HG03108 (cell line): Measurements from ENCODE around the gene PTPRG.

Experiments
- ATAC-seq: cut with Tn5 transposase; IDR thresholded peaks from one replicate; pipeline ENCODE4 v1.9.1; 2021; ENCODE audit warnings: moderate library complexity; ENCODE audit not compliant: unreplicated experiment

PTPRG gene

DNA sequence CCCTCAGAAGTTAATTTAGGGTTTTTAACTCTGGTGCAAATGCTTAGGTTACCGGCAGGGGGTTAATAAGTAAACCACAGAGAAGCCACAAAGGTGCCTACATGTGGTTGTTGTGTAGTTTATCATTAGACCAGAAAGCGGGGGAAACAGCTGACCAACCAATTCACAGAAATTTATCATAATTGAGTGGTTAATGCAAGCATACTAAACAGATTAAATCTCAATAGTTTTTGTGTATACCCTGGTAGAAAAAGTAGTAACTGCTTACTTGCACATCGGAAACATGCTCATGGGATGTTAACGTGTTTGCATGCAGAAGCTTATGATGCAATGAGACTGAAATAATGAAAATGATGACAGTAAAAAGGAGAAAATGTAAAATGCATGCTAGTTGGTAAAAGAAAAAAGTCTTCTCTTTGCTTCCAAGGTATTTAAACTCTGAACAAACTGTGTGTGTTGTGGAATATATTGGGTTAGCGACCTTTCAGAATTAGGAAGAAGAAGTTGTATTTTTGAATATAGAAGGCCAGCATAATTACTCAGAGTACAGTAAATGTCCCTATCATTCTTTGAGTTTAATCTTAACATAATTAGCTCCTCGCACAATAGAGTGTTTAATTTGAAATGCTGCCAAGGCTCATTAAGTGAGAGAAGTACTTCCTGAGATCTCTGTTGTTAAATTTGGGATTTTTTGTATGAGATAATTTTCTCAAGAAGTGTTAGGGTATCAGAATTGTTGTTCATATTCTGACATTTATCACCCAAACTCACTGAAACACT is 316.2 kb downstream of the PTPRG start:
- ATAC-seq: peak; percentile 97

DNA sequence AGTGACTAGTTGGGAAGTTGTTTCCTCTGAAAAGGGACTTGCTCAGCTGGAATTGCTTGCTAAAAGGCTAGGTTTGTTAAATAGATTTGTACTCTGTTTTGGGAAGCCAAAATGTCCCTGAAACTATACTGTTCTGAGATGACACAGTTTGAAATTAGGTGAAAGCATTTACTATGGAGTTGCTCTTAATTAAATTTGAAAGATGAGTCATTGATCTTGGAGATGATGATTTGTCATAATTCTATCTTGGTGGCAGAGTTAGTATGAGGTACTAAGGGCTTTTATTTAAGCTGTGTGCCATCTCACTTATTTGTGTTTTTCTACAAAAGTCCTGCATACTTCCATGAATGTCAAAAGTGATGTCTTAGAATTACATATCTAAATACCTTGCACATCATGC is 320.9 kb downstream of the PTPRG start:
- no peak for ATAC-seq

DNA sequence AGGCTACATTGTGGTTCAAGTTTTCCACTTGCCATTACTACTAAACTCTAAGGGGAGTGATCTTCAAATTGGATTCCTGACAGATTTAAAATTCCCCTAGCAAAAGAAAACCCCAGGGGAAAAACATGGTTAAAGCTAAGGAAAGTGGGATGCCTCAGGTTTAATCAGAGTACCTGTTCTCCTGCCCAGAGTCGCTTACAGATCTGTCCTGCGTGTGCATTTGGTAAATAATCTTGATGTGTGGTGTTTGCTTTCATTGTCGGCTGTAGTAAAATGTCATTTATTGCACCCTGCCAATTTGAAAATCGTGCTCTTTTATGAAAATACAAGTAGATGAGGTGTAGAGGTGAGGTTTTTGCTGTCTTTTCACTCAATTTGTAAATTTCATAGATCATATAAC is 323.4 kb downstream of the PTPRG start:
- no peak for ATAC-seq

DNA sequence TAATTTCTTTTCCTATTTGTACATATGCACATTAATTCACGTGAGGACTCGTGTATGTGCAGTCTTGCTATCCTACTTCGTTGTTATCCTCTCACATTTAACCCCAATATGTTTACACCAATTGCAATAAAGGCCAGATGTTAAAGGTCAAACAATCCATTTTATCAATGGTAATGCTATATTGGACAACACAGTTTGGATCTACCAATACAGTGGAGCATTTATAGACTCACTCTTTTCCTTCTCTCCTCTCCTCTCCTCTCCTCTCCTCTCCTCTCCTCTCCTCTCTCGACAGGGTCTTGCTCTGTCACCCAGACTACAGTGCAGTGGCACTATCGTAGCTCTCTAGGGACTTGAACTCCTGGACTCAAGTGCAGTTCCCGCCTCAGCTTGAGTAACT is 324.0 kb downstream of the PTPRG start:
- no peak for ATAC-seq

DNA sequence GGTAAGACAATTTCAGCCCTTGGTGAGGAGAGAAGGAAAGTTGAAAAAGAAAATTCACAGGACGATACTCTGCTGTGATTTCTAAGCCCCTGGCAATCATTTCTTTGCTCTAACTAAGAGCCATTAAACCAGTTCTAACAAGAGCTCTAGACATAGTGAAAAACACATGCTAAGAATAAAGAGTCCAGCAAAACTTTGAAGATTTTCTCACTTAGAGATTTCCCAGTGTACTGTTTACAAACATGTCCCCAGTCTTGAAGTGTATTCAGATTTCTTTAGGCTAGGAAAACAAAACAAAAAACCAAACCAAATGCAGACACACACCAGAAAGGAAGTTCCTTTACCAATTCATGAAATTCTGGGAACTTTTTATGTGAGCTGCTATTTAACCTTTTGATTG is 325.8 kb downstream of the PTPRG start:
- ATAC-seq: no peak

DNA sequence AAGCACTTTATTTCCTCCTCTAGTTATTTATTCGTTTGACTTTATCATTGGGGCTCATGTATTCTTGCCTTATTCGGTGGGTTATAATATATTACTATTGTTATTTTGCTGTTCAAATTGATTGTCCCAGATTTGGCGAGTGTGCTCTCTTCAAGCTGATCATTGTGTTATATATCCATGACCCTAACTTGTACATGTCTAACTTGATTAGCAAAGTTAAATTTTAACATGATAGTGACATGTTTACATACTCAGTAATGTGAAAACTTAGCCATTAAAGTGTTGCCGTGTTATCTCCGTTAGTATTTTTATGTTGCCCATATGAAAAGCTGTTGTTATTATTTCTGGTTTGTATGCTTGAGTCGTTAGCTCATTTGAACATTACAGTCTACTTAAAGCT is 327.9 kb downstream of the PTPRG start:
- no peak for ATAC-seq

DNA sequence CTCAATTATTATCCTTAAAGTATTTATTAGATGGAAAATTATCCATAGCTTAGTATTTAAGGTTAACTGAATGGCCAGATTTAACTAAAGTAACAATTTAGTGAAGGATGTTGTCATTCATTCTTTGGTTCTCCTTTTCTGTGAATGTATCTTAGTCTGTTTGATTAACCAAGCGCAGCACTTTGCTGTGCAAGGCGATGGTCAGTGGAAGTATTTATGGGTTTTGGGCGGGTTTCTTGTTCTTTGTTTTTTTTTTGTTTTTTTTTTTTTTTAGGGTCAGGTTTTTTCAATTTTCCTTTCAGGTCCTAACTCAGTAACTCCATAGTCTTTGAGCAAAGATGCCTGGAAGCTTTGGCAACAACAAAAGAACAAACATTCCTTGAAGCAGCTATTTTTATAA is 328.8 kb downstream of the PTPRG start:
- ATAC-seq: no peak

DNA sequence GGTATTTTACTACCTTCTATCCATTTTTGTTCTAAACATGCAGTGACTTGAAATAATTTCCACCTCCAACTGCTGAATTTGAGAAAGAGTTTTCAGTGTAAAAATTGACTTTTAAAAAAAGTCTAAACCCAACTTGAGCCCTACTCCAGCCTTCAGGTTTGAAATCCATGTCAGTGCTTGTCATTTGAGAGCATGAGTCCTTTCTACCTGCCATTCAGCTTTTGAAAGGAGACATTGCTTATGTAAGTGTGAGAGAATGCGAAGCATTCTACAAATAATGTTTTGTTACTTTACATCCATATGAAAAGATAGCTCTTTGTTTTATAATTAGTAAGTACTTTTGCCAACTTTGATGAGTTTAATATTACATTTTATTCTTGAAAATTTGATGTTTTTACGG is 329.2 kb downstream of the PTPRG start:
- no peak for ATAC-seq

DNA sequence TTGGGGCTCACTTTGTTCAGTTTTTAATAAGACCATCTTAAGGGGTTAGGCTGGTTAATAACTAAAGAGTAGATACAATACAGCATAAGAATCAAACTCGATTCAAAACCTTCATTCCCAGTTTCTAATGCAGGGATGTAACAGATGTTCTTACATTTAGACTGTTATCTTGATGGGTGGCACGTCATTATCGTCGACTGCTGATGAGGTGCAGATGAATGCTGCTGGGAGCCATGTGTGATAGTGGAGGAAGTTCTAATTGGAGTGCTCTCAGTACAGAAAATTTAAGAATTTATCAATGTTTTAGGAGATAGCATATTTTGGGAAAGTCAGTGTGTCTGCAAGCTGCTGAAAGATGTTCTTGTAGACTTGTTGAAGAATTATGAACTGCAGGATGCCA is 331.5 kb downstream of the PTPRG start:
- ATAC-seq: no peak

DNA sequence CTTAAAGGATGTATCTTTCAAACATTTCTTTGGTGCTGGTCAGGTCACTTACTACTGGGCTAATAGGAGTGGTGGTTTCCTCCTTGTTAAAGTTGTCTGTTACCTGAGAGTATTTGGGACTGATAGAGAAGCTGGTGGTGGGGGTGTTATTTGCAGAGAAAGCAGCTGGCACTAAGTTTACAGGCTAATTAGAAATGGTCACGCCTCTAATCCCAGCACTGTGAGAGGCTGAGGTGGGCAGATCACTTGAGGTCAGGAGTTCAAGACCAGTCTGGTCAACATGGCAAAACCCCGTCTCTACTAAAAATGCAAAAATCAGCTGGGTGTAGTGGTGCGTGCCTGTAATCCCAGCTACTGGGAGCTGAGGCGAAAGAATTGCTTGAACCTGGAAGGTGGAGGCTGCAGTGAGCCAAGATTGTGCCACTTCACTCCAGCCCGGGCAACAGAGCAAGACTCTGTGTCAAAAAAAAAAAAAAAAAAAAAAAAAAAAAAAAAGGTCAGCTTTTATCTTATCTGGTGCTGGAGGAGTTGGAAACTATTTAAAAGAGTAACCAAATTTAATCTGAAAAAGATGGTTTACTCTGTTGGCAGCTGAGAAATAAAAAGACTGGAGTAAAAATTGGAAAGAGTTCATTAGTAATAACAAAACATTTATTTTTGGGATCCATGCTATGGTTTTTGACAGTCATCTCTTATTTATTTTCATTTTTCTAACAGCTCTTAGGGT is 332.6 kb downstream of the PTPRG start:
- no peak for ATAC-seq

DNA sequence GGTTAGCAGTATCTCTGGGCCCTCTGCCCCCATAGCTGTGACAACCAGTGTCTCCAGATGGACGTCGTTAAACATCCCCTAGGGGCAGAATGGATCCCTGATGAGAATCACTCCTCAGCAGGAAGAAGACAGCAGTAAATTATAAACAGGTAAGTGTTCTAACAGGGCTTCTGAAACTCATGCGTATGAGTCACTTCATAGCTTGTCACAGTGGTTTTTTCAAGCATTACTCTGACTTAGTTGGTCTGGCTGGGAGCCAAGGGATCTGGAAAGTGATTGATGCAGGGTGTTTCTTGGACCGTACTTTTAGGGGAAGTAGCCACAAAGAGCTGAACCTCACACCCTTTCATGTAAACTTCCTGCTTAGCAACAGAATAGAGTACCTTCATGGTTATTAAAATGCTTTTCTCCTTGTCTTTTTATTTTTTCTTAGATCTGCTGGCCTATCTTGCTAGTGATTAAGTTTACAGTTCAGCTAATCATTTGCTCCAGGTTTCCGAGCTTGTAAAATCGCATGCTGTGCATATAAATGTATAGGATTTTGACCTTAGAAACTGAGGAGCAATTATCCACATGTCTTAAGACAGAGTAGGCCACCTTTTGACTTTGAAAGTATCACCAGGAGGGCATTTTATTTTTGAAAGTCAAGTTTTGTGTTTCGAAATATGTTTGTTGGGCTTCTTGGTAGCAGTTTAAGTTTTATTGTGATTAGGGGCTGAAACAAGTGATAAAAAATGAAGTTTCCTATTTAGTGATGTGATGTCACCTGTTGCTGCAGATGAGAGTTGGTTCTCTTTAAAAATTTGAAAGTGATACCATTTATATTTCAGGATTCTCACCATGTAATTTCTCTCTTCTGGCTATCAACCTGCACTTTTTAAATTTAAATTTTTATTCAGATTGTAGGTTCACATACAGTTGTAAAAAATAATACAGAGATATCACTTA is 333.9 kb downstream of the PTPRG start:
- peak; percentile 98 for ATAC-seq

DNA sequence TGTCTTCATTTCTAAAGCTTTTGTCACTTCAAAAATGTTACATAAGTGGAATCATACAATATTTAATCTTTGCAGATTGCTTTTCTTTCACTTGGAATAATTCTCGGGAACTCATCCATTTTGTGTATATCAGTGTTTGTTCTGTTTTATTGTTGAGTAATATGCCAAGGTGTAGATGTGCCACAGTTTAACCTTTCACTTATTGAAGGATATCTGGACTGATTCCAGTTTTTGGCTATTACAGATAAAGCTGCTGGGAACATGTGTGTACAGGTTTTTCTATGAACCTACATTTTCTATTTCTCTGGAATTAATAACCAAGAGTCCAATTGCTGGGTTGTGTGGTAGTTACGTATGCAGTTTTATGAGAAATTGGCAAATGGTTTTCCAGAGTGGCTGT is 334.9 kb downstream of the PTPRG start:
- ATAC-seq: no peak

DNA sequence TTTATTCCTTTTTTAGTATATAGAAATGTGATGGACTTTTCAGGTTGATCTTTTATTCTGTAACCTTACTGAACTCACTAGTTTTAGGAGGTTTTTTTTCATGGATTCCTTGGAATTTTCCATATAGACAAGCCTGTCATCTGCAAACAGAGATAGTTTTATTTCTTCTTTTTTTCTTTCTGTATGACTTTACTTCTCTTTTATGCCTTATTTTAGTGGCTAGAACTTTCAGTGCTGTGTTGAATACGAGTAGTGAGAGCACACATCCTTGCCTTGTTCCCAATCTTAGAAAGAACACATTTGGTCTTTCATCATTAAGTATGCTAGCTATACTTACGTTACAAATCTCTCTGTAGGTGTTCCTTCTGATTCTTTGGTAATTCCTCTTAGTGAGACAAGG is 336.5 kb downstream of the PTPRG start:
- no peak for ATAC-seq

DNA sequence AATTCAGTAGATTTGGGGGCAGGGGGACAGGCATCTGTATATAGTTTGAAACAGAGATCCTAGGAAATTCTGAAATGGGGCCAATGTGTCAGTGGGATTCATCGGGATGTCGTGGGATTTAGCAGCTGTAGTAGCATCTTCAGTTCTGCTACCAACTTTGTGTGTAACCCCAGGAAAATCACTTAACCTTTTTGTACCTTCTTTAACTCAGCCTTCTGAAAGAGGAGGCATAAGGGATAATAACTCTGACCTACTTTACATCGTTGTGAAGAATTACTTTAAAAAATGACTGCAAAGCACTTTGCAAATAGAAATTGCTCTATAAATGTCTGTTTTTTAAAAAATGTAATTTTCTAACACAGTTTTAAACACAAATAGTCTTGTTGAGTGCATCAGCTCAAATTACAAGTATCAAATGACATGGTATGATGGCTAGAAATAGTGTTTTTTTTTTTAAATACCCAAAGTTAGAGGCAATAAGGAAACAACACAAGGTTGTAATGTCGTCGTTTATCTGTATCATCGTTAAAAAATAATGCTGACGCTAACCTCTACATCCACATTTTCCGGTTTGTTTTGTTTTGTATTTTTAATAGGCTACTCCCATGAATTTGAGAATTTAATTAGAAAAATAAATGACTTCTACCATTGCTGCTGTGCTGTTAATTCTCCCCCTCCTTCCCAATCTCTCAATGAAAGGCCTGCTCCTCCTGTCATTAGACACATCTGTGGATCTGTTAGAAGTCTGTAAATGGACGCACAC is 338.5 kb downstream of the PTPRG start:
- ATAC-seq: no peak

DNA sequence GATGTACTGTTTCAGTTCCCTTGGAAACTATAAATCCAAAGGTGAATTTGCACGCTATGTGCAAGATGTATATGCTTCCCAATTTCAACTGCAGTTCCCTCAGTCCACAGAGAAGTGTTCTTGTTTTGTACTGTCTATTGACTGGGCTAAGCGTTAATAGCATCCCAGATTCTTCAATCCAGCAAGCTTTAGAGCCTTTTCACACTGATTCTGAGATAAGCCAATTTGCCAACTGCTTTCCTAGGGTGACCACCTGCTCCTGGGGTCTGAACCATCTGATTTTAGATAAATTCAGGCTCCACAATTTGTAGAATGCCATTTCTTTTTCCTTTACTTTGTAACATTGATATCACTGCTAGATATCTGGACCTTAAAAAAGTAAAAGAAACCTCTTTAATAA is 340.1 kb downstream of the PTPRG start:
- ATAC-seq: no peak

DNA sequence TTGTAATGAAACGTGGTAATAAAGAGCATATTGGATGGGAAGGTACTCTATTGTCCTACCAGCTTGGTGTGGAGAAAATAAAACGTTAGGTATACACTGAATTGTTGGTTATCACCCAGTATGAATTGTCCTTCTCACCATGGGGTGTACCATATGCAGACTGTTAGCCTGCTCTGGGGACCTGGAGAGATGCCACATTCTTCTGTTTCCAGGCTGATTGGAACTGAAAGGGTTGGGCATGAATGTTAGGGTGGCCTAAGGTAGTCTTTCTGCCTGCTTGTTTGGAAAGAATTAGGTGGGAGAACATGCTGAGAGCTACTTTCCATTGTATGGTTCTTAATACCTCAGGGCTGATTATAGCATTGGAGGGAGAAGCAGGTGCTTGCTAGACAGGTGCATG is 340.6 kb downstream of the PTPRG start:
- no peak for ATAC-seq

DNA sequence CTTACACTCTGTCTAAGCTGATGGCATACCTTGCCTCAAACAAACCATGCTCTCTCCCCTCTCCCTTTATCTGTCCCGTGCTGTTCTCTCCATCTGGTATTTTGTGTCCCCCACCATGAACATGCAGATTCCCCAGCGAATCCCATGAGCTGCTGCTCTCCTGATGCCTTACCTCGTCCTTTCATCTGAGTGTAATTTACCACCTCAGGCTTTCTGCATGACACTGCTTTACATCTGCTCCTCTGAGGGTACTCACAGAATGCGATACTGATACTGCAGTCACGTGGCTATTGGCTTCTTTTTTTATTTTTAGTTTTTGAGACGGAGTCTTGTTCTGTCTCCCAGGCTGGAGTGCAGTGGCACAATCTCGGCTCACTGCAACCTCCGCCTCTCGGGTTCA is 341.7 kb downstream of the PTPRG start:
- no peak for ATAC-seq

DNA sequence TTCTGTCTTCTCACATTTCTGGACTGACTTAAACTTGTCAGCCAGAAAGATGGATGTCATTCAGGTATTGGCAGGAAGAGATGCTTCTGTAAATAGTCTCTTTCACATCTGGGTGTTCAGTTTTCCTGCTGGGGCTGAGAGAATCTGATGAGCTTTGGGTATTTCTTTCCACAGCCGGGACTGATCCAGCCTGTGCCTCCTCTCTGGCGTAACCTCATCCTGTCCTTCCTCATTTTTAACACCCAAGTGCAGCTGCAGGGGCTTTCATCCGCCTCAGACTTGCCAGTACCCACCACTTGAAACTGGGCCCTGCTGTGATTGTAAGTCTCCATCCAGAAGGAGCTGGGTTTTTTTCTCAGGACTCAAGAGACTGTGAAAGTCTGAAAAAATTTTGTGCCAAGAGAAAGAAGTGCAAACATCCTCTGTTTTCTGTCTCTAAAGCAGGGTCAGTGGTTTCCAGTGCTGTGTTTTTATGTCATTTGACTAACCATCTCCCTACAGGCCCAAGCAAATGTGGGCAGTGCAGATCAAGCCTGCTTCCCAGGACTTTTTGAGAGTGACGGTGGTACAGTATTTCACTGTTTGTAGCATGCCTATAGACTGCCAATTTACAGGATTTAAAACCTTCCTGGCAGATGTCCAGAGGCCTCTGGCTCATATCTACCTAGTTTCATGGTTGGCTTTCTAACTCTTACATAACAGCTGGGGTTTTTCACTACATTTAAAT is 342.7 kb downstream of the PTPRG start:
- no peak for ATAC-seq

DNA sequence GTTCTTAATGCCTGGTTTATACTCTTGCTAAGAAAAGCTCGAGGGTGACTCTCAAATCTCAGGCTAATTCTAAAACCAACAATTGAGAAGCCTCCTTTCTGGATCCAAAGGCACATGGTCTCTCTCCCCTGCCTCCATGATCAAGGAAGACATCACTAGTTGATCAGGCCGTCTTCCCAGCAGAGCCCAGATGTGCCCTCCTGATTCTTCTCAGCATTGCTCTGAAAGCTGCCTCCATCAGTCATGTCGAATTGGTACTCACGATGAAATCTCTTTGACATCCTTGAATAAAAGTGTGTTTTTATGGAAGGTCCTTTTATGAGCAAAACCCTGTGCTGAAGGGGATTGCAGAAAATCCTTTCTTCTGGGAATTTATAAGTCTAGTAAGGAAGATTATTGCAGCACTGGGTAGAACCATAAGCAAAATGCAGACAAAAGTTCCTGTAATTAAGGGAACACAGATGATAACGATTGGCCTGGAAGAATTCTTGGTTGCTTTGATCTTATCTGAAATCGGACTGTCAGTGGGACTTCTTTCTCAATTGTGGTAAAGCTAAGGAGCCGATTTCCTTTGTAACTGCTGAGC is 345.9 kb downstream of the PTPRG start:
- ATAC-seq: no peak

DNA sequence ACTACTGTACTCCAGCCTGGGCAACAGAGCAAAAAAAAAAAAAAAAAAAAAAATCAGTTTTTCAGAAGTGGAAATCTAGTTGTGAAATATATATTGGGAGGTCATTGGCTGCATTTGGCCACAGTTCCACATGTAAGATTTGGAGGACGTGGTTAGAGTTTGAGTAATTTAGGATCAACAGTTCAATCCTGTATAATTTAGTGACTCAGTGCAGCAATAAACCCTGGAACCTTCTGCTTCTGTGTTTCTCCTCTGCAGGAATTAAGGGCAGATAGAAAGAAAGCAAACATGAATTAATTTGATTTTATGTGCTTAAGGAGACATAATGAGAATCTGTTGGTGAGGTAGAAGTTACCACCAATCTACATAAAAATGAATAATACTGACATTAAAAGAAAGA is 347.0 kb downstream of the PTPRG start:
- no peak for ATAC-seq
